Skin epidermis (tissue), 12 donors: ENCODE results near the gene ZNF778.

ENCODE experiments used
- H3K27ac ChIP-seq, 21 experiments: fragments of 200-600 bp; sonication (generic) in 11 of 21; one replicate each; pipeline ENCODE4 v1.5.0; 2020; ENCODE audit warnings: mild to moderate bottlenecking in 3 of 21, inconsistent platforms in 2 of 21, moderate library complexity in 2 of 21
- H3K4me3 ChIP-seq, 7 experiments: fragments of 200-600 bp; sonication (generic) in 2 of 7; one replicate each; pipeline ENCODE4 v1.5.0; 2020; ENCODE audit warnings: inconsistent platforms in 2 of 7, mild to moderate bottlenecking in 2 of 7, moderate library complexity in 1 of 7

Gene ZNF778

DNA sequence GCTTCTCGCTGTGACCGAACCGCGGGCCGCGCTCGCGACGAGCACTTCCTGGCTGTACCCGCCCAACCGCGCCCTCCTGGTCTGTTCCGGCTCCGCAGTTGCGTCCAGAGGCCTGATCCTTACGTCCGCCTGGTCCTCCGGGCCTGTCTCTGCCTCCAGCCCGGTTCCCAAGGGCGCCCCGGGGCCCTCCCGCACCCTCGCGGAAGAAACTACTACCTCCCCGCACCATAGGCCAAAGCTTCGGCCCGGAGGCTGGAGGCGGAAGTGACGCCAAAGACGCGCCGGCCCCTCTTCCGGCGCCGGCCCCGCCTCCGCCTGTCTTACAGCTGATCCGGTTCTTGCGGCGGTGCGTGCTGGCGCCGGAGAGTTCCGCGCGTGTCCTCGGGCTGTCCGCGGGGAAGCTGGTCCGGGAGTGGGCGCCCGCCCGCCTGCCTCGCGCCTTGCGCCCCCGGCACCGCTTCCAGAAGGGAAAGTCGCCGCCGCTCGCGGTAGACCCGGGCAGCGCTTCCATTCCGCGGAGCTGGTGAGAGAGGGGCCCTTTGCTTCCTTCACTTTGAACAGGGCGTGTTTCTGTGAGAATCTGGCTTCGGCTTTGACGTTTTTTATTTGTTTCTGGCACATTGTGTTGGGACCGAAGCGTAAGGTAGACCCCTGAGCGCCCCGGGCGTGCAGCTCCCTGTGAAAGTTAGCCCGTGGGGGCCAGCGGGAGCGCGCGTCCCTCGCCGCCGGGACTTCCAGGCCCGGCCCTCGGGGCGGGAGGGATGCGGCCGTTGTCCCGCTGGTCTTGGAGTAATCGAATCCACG lies at the start of gene ZNF778:
Gene ZNF778 (plus strand): TSS at position 316 of the 804 bp plus-strand sequence. CDS start 3,425 bp downstream, outside the sequence.
- H3K27ac ChIP-seq: peak within 1 kb of the TSS; percentile 81 to 99 (median 95)
- peak within 1 kb of the TSS; percentile 70 to 96 (median 90) for H3K4me3 ChIP-seq

- no peak overlapping the region for H3K4me3 ChIP-seq
- no peak overlapping the region for H3K27ac ChIP-seq
Measured at GRCh38 chr16:89168381-89169189, 48.9 kb upstream of the ZNF778 start.

DNA sequence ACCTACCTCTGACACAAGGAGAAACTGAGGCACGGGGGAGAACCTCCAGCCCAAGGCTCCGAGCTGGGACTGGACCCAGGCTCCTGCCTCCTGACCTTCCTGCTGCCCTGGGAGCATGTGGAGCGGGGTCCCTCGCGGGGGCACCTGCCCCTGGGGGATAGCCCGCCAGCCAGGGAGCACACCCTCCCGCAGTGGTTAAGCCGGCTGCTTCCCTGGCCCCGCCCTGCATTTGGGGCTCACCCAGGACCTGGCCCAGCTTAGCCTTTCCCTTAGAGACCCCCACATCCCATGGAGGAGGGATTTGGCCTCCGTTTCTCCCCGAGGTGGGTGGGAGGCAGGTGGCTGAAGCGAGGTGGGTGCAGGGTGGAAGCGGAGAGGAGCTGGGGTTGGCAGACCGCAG lies 47.7 kb upstream of the ZNF778 start:
- no peak overlapping the region for H3K4me3 ChIP-seq
- no peak overlapping the region for H3K27ac ChIP-seq

GRCh38 chr16:89170346-89171215 lies 46.9 kb upstream of the ZNF778 start:
- H3K4me3 ChIP-seq: peak overlapping the region in 5 of 7 experiments; percentile 3 to 18 (median 10)
- H3K27ac ChIP-seq: no peak overlapping the region

GRCh38 chr16:89171216-89172170 lies 46.0 kb upstream of the ZNF778 start, which contains the start of gene CDH15:
TSS of gene CDH15 (plus strand) at chr16:89171748. CDS start at chr16:89171832, 84 bp downstream.
- Histone ChIP-seq H3K4me3 (peak within 1 kb of the TSS in 5 of 7 experiments; percentile 3 to 18 (median 10)), H3K27ac (no peak within 1 kb of the TSS)

DNA sequence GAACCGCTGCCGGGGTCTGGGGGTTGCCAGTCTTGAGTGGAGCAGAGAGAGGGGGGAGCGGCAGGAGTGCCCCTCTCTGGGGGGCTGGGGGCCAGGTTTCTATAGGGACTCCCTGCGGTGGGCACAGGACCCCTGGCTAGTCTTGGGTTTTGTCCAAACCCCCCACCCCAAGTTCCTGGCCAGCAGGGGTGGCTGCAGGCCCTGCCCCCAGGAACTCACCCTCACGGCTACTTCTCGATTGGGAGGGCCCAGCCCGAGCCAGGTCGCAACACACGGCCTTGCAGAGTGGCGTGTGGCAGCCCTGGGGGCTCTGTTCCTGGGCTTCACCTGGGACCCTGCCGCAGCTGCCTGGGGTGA lies 45.4 kb upstream of the ZNF778 start:
- Histone ChIP-seq H3K27ac (no peak overlapping the region), H3K4me3 (no peak overlapping the region)

GRCh38 chr16:89172528-89173173 lies 44.9 kb upstream of the ZNF778 start:
- Histone ChIP-seq H3K27ac (no peak overlapping the region), H3K4me3 (no peak overlapping the region)

- Histone ChIP-seq H3K4me3 (no peak overlapping the region), H3K27ac (no peak overlapping the region)
Measured at GRCh38 chr16:89173174-89173921, 44.2 kb upstream of the ZNF778 start.

GRCh38 chr16:89174055-89174827 lies 43.3 kb upstream of the ZNF778 start:
- Histone ChIP-seq H3K27ac (no peak overlapping the region), H3K4me3 (no peak overlapping the region)

DNA sequence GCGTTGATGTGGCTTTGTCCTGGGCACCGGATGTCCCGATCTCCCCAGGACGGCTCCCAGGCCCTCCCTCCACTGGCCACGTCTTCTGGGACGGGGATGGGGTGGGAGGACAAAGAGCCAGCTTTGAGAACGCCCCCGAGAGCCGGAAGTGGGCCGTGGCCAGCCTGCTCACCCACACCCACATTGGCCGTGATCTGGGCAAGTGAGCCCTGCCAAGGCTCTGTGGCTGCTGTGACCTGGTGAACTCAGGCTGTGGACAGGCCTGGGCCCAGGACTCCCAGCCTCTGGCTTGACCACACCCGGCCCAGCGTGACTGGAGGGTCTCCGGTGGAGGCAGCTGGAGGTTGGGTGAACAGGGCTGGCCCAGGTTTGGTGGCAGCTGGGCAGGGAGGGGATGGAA lies 42.6 kb upstream of the ZNF778 start:
- Histone ChIP-seq H3K27ac (no peak overlapping the region), H3K4me3 (no peak overlapping the region)

- Histone ChIP-seq H3K4me3 (no peak overlapping the region), H3K27ac (no peak overlapping the region)
Measured at GRCh38 chr16:89175280-89176146, 42.0 kb upstream of the ZNF778 start.

- no peak overlapping the region for H3K27ac ChIP-seq
Measured at GRCh38 chr16:89176147-89176690, 41.3 kb upstream of the ZNF778 start.

DNA sequence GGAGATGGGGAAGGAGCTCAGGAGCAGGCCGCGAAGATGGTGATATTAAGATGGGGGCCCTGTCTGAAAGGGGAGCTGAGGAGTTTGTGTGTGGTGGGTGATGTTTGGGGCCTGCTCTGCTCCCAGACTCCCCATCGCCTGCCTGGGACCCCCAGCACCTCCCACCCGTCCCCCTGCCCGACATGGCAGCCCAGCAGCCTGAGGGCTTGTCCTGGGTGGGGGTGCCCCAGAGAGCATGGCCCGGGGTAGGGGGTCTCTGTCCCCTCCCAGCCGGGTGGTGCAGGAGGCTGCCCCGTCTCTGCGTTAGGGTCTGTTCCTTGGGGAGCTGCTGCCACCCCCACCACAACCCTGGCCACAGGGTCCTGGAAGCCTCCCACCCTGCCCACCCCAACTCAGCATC lies 40.8 kb upstream of the ZNF778 start:
- Histone ChIP-seq H3K4me3 (no peak overlapping the region), H3K27ac (no peak overlapping the region)

More at GRCh38 chr16:89176147-89176690, 41.3 kb upstream of the ZNF778 start:
- no peak overlapping the region for H3K4me3 ChIP-seq

GRCh38 chr16:89177501-89177900 lies 40.0 kb upstream of the ZNF778 start:
- H3K4me3 ChIP-seq: no peak overlapping the region
- H3K27ac ChIP-seq: no peak overlapping the region

- Histone ChIP-seq H3K27ac (no peak overlapping the region), H3K4me3 (no peak overlapping the region)
Measured at GRCh38 chr16:89178453-89179147, 38.9 kb upstream of the ZNF778 start.
